Neural crest cell (in vitro differentiated cells): ENCODE results near the gene TSHZ1. TPM values are rescaled to one million over a fixed set of nuclear protein-coding genes. Genes with fewer than 3 reads are reported as not detected.

Experiments
- DNase-seq: peaks from one replicate; pipeline ENCODE4 v3.0.0; 2021; ENCODE audit warnings: low read depth, mixed read lengths, low spot score
- H3K27ac Mint-ChIP-seq: one replicate; pipeline ENCODE4 v1.8.0; 2021; ENCODE audit warnings: mild to moderate bottlenecking, mixed read lengths; ENCODE audit not compliant: unreplicated experiment
- H3K27me3 Mint-ChIP-seq: 2 replicates; pipeline ENCODE4 v1.8.0; 2021; ENCODE audit warnings: low read depth, mild to moderate bottlenecking, mixed read lengths
- H3K36me3 Mint-ChIP-seq: 2 replicates; pipeline ENCODE4 v1.8.0; 2021; ENCODE audit warnings: low read depth, mild to moderate bottlenecking, mixed read lengths
- H3K4me1 Mint-ChIP-seq: 2 replicates; pipeline ENCODE4 v1.8.0; 2021; ENCODE audit warnings: mixed read lengths
- H3K4me3 Mint-ChIP-seq: one replicate; pipeline ENCODE4 v1.8.0; 2021; ENCODE audit warnings: mild to moderate bottlenecking, mixed read lengths
- H3K9me3 Mint-ChIP-seq: 2 replicates; pipeline ENCODE4 v1.8.0; 2021; ENCODE audit warnings: mixed read lengths
- total RNA-seq: library from RNA; stranded (reverse); gene quantifications from 2 replicates; pipeline ENCODE4 v1.2.1, GENCODE V29; 2021
- TF ChIP-seq, protein P1 (sequence below): fragments of 200-600 bp; sonication (generic); conservative IDR thresholded peaks from 2 replicates; pipeline ENCODE4 v1.5.0; 2021; ENCODE audit warnings: antibody characterized with exemption, mild to moderate bottlenecking

TSHZ1 gene
- total RNA-seq, 1 donor from 2014 or later: 6.9 TPM

DNA sequence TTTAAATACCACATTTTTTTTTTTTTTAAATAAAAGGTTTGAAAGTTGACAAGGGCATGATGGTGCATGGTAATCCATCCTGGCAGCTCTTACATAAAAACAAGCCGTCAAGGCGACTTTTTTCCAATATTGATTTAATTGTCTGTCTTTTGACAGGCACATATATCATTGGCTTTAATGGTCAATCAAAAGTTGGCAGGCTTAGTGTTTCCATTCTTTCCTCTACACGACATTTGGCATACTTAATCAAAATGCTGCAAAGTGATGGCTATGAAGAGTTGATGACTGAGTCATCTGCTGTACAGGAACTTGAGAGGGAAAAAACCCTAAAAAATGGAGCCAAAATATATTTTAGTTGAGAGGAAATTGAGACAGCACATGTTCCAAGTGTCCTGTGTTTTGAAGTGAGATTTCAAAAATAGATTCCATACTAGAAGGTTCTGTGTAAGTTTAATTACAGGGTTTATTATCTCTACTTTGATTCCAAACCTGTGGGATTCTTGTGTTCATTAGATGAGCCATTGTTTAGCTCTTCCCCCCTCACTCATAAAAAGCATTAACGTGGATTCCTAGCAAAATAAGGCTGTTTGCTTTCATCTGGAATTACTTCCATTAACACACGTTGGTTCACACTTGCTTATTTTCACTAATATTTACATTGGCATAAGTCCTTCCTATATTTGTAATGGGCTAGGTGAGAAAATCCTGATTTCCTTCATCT is 3.2 kb downstream of the TSHZ1 start:
- no peak for DNase-seq
- peak overlapping the region; percentile 88 for H3K4me3 Mint-ChIP-seq
- no peak overlapping the region for H3K27ac Mint-ChIP-seq
- H3K27me3 Mint-ChIP-seq: peaks cover 29% of the 10 kb centered on the region
- H3K36me3 Mint-ChIP-seq: no peaks in the 10 kb centered on the region
- peaks cover 46% of the 10 kb centered on the region for H3K4me1 Mint-ChIP-seq
- H3K9me3 Mint-ChIP-seq: no peaks in the 10 kb centered on the region
- TF ChIP-seq, protein P1, sequence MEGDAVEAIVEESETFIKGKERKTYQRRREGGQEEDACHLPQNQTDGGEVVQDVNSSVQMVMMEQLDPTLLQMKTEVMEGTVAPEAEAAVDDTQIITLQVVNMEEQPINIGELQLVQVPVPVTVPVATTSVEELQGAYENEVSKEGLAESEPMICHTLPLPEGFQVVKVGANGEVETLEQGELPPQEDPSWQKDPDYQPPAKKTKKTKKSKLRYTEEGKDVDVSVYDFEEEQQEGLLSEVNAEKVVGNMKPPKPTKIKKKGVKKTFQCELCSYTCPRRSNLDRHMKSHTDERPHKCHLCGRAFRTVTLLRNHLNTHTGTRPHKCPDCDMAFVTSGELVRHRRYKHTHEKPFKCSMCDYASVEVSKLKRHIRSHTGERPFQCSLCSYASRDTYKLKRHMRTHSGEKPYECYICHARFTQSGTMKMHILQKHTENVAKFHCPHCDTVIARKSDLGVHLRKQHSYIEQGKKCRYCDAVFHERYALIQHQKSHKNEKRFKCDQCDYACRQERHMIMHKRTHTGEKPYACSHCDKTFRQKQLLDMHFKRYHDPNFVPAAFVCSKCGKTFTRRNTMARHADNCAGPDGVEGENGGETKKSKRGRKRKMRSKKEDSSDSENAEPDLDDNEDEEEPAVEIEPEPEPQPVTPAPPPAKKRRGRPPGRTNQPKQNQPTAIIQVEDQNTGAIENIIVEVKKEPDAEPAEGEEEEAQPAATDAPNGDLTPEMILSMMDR: no peak

DNA sequence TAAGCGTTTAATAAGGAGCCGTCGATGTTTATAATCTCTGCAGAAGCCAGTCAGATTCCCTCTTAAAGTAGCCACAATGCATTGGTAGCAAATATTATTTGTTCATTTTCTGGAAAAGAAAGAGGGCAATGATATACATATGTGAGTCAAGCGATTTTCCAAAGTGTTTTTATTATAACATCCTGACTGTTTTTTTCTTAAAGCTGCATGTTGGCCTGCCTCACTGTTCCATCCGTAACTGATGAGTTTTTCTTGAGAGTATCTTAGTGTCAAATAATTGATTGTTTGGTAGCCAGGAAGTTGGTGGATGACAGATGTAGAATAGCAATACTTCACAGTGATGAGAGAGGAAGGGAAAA is 3.7 kb downstream of the TSHZ1 start:
- Mint-ChIP-seq H3K9me3 (no peaks in the 10 kb centered on the region), H3K36me3 (no peaks in the 10 kb centered on the region), H3K4me3 (no peak overlapping the region), H3K27ac (no peak overlapping the region), H3K27me3 (peaks cover 26% of the 10 kb centered on the region), H3K4me1 (peaks cover 46% of the 10 kb centered on the region)
- DNase-seq: no peak
- TF ChIP-seq, protein P1: no peak

DNA sequence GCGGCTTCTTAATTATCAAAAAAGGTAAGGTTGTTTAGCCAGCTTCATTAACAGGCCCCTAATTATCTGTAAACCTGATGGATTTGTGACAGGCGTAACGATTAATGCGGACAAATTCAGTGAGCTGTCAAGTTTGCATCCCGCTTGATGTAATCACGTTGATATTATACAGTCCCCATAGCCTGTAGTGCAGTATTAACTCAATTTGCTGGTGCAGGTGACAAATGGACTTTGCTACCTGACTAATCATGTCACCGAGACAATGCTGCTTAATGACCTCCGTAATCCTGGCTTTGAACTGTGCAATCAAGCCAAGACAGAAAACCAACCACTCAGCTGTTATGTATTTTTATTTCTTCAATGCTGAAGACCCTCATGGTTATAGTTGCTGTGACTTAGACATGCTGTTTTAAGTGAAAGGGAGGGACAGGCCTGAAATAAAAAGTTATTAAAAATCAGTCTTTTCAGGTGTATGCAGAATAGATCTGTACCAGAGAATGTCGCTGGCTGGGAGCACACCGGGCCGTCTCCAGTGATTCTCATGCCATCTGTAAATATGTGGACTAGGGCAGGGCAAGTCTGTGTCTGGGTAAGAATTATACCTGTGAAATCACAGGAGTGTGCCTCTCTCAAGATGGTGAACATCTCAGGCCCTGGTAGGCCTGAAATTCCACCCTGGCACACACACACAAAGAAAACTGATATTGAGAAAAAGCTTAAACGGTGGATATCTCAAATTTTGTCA is 4.3 kb downstream of the TSHZ1 start:
- Mint-ChIP-seq H3K4me3 (no peak overlapping the region), H3K27me3 (peaks cover 24% of the 10 kb centered on the region), H3K36me3 (no peaks in the 10 kb centered on the region), H3K27ac (no peak overlapping the region), H3K9me3 (no peaks in the 10 kb centered on the region), H3K4me1 (peaks cover 42% of the 10 kb centered on the region)
- TF ChIP-seq, protein P1: no peak
- DNase-seq: no peak

DNA sequence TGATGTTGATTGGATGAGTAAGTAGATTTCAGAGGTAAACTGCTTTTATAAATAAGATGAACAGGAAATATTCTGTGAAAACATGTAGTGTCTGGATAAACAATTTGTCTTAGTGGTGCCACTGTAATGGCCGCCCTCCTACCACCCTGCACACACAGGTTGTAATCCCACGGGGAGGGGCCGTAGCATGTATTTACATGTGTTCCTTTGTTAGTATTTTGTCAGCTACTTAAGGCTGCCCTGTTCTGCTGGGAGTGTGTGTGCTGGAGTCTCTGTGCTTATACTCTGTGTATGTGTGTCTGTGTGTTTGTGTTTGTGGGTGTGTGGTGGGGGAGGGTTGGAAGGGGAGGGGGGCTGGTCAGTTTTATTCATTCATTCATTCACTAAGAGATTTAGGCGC is 5.1 kb downstream of the TSHZ1 start:
- DNase-seq: no peak
- H3K27me3 Mint-ChIP-seq: peaks cover 18% of the 10 kb centered on the region
- H3K4me3 Mint-ChIP-seq: no peak overlapping the region
- TF ChIP-seq, protein P1: no peak
- H3K4me1 Mint-ChIP-seq: peaks cover 34% of the 10 kb centered on the region
- no peaks in the 10 kb centered on the region for H3K36me3 Mint-ChIP-seq
- H3K27ac Mint-ChIP-seq: no peak overlapping the region
- no peaks in the 10 kb centered on the region for H3K9me3 Mint-ChIP-seq

DNA sequence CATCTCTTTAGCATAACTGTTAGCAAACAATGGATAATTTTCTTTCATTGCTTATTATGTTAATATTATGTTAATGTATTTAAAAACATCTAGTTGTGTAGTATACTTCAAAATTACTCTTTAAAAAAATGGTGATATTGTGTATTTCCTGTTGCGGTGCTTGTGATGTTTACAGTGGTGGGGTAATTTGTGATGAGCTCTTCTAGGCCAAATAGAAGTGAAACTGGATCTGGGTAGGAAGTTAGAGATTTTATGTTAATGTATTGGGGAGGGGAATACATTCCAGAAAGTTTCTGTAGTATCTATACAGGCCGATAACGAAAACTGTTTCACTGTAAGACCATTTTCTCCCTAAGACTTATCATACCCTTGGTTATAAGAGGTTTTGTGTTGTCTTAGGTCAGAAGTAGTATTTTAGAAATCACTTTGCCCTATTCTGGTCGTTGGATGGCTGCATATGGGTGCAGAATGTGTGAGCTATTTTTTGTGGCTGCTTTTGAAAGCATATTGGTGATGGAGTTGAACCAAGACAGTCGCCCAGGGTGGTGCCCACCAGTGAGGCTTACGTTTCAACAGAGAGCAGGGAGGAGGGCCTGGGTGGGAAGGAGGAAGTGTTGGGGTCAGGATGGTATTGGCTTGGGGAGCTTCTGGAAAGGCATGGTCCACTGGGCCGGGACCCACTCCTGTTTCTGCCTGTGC is 5.8 kb downstream of the TSHZ1 start:
- DNase-seq: no peak
- Mint-ChIP-seq H3K9me3 (no peaks in the 10 kb centered on the region), H3K4me1 (peaks cover 28% of the 10 kb centered on the region), H3K4me3 (peak overlapping the region; percentile 11), H3K27ac (no peak overlapping the region), H3K27me3 (peaks cover 13% of the 10 kb centered on the region), H3K36me3 (no peaks in the 10 kb centered on the region)
- TF ChIP-seq, protein P1: no peak
